ENCODE data around the gene UTS2R. TPM values are rescaled to one million over a fixed set of nuclear protein-coding genes. Genes with fewer than 3 reads are reported as not detected.

UTS2R gene
- total RNA-seq, 2 donors from 2014 or later = not detected

DNA sequence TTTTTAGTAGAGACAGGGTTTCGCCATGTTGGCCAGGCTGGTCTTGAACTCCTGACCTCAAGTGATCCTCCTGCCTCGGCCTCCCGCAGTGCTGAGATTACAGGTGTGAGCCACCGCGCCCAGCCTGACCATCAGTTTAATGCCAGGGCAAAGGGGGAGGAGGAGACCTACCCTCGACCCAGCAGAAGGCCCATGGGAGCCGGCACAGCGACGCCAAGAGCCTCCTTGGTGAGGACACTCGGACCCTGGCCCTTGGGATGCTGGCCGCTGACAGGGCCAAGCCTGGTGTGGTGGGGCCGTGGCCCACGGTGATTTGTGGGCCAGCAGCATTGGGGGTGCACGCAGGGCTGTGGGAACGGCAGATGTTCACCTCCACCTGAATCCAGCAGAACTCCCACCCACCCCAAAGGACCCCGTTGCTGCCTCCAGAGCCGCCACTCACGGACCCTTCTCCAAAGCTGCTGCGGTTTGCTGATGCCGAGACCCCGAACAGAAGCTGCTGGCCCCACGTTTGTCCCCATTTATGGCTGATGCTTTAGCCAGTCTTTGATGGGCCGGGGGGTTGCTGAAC lies 20.0 kb downstream of the UTS2R start:
- Histone ChIP-seq H3K36me3 (replicated peaks in 1 of 2; ENCODE audit: insufficient read depth in 1 of 2, low read depth in 2 of 2) (peaks cover 0 to 2% of the 10 kb centered on the region in 2 donors), H3K9me3 (no peaks in the 10 kb centered on the region), H3K4me3 (no peak overlapping the region), H3K4me1 (peaks cover 10% of the 10 kb centered on the region), H3K27me3 (no peaks in the 10 kb centered on the region), H3K27ac (no peak overlapping the region)
- no peak for DNase-seq
- no peak for TF ChIP-seq POLR2A (IDR thresholded peaks at IDR 0.05)
- TF ChIP-seq, protein P1, sequence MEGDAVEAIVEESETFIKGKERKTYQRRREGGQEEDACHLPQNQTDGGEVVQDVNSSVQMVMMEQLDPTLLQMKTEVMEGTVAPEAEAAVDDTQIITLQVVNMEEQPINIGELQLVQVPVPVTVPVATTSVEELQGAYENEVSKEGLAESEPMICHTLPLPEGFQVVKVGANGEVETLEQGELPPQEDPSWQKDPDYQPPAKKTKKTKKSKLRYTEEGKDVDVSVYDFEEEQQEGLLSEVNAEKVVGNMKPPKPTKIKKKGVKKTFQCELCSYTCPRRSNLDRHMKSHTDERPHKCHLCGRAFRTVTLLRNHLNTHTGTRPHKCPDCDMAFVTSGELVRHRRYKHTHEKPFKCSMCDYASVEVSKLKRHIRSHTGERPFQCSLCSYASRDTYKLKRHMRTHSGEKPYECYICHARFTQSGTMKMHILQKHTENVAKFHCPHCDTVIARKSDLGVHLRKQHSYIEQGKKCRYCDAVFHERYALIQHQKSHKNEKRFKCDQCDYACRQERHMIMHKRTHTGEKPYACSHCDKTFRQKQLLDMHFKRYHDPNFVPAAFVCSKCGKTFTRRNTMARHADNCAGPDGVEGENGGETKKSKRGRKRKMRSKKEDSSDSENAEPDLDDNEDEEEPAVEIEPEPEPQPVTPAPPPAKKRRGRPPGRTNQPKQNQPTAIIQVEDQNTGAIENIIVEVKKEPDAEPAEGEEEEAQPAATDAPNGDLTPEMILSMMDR (IDR thresholded peaks at IDR 0.05) = no peak
- ATAC-seq = no peak
- WGBS, 2 donors = 93 to 97% methylated on average over 11 to 23 of the region's 23 CpGs
- intact Hi-C loops (cut with DNase I) = no loop called here

DNA sequence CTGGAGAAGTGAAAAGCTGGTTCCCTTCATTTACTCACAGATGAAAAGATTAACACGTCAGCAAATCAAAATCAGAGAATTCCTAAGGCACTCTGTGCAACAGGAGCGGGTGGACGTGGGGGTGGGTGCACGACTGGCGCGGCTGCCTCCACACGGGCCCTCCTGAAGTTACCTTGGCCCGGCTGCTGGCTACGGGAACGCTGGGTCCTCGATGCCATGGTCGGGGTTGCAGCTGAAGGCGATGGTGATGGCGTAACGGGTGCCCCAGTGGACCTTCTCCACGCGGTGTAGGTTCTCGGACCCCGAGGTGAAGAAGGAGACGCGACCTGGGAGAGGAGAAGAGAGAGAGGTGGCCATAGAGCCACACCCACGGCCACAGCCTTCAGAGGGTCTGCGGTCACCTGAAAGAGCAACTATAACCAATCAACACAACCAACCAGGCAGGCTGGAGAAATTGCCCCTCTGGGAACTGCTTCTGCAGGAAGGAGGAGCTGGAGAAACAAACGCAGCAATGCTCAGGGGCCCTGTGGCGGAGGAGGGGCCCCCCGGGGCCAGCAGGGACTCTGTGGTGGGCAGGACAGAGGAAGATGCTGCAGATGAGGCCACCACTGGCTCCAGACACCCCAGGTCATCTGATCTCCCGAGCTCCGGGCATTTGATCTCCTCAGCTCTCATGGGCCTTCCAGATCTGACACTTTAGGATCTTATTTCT lies 20.8 kb downstream of the UTS2R start:
- DNase-seq (no peak), ATAC-seq (no peak)
- no peak overlapping the region for H3K4me3 ChIP-seq
- no peaks in the 10 kb centered on the region for H3K27me3 ChIP-seq
- 94% methylated on average over 23 to 27 of the region's 28 CpGs for WGBS, 2 donors
- H3K4me1 ChIP-seq = peaks cover 10% of the 10 kb centered on the region
- peaks cover 0 to 2% of the 10 kb centered on the region in 2 donors for H3K36me3 ChIP-seq (replicated peaks in 1 of 2; ENCODE audit: insufficient read depth in 1 of 2, low read depth in 2 of 2)
- no peak for TF ChIP-seq POLR2A (IDR thresholded peaks at IDR 0.05)
- TF ChIP-seq, protein P1 (IDR thresholded peaks at IDR 0.05) = no peak
- intact Hi-C loops (cut with DNase I) = no loop called here
- no peaks in the 10 kb centered on the region for H3K9me3 ChIP-seq
- no peak overlapping the region for H3K27ac ChIP-seq

DNA sequence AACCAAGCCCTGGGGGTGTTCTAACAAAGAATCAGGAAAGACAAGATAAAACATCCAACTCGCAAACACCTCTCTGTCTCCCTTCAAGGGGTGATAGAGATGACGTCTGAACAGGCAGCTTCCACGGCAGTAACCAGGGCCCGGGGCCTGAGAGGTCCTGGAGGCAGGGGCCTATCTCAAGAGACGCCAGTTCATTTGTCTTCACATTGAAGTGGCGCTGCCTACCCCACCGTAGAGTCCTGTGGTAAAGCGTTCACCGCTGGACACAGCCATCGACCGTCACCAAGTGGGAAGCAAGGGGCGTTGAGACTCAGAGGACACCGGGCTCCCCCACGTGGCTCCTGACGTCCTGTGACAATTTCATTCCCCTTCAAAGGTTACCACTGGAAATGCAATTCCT lies 21.4 kb downstream of the UTS2R start:
- no peak for ATAC-seq
- peaks cover 0 to 2% of the 10 kb centered on the region in 2 donors for H3K36me3 ChIP-seq (replicated peaks in 1 of 2; ENCODE audit: insufficient read depth in 1 of 2, low read depth in 2 of 2)
- no peak for TF ChIP-seq POLR2A (IDR thresholded peaks at IDR 0.05)
- TF ChIP-seq, protein P1 (IDR thresholded peaks at IDR 0.05) = no peak
- peaks cover 6% of the 10 kb centered on the region for H3K4me1 ChIP-seq
- H3K27ac ChIP-seq = no peak overlapping the region
- no peaks in the 10 kb centered on the region for H3K9me3 ChIP-seq
- H3K27me3 ChIP-seq = no peaks in the 10 kb centered on the region
- WGBS, 2 donors = 88% methylated on average over 14 to 15 of the region's 15 CpGs
- H3K4me3 ChIP-seq = no peak overlapping the region
- no peak for DNase-seq
- intact Hi-C loops (cut with DNase I) = no loop called here

DNA sequence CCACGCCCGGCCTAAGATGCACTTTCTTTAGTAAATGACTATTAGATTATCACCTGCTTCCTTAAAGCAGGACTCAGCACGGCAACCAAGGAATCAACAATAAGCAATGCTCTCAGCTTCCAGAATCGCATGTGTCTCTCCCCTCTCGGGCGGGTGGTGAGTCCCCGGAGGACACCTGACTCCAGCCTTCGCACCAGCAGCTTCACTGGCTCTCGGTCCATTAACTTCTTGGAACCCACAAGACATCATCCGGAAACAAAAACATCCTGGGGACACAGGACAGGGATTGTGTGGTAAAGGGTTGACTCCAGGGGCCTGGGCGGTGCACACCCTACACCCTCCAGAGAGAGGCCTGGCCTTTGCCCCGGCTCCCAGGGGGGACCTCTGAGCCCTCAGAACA lies 22.7 kb downstream of the UTS2R start:
- TF ChIP-seq, protein P1 (IDR thresholded peaks at IDR 0.05) = no peak
- no peak for TF ChIP-seq POLR2A (IDR thresholded peaks at IDR 0.05)
- WGBS, 2 donors = 89 to 96% methylated on average over 9 to 12 of the region's 12 CpGs
- Histone ChIP-seq H3K36me3 (replicated peaks in 1 of 2; ENCODE audit: insufficient read depth in 1 of 2, low read depth in 2 of 2) (peaks cover 0 to 2% of the 10 kb centered on the region in 2 donors), H3K27me3 (no peaks in the 10 kb centered on the region), H3K4me3 (no peak overlapping the region), H3K4me1 (no peaks in the 10 kb centered on the region), H3K27ac (no peak overlapping the region), H3K9me3 (no peaks in the 10 kb centered on the region)
- ATAC-seq (no peak), DNase-seq (no peak)
- intact Hi-C loops (cut with DNase I) = no loop called here

Measured in body of pancreas (tissue), 4 donors.